NCI-H2196 (cell line): ENCODE measurements around the gene GNG14.
"Not testable (repeated sequence)": the region's sequence is repeated elsewhere in the genome, so short reads cannot be mapped to it uniquely, and the experiment has no call there.

Source experiments
- DNase-seq: peaks from one replicate; lab custom pipeline; 2025; ENCODE audit not compliant: unreplicated experiment; lab: John Stamatoyannopoulos, UW

GNG14 gene

GRCh38 chr19:12666265-12667048, 21.3 kb upstream of the GNG14 start, which contains the start of the genes MAN2B1 and WDR83:
Gene MAN2B1 (minus strand): TSS chr19:12666742. CDS start chr19:12666701, 41 bp downstream.
Gene WDR83 (plus strand): TSS chr19:12666807. CDS start chr19:12669791, 2,984 bp downstream.
- peak; percentile 82 for DNase-seq

- no peak for DNase-seq
These were observed 20.0 kb upstream of the GNG14 start for GRCh38 chr19:12667731-12668302.

- DNase-seq = no peak
These were observed 19.5 kb upstream of the GNG14 start for GRCh38 chr19:12668346-12668745.

- no peak for DNase-seq
These were observed 18.9 kb upstream of the GNG14 start for GRCh38 chr19:12668932-12669269.

- peak; percentile 75 for DNase-seq
These were observed 18.3 kb upstream of the GNG14 start for GRCh38 chr19:12669270-12670158.

- no peak for DNase-seq
These were observed 17.5 kb upstream of the GNG14 start for GRCh38 chr19:12670159-12670928.

- no peak for DNase-seq
These were observed 15.1 kb upstream of the GNG14 start for GRCh38 chr19:12672744-12673143.

GRCh38 chr19:12675399-12675798, 12.4 kb upstream of the GNG14 start:
- DNase-seq = no peak

GRCh38 chr19:12675940-12676339, 11.9 kb upstream of the GNG14 start:
- DNase-seq = no peak

- DNase-seq = peak; percentile 88
These were observed 11.4 kb upstream of the GNG14 start for GRCh38 chr19:12676384-12676792.

GRCh38 chr19:12676928-12677327, 10.9 kb upstream of the GNG14 start:
- DNase-seq = no peak

- not testable (repeated sequence) for DNase-seq
These were observed 9.8 kb upstream of the GNG14 start for GRCh38 chr19:12678039-12678438.

- no peak for DNase-seq
These were observed 7.8 kb upstream of the GNG14 start for GRCh38 chr19:12680034-12680433.

GRCh38 chr19:12681074-12681987, 6.5 kb upstream of the GNG14 start, which contains the start of gene DHPS:
Gene DHPS (minus strand): TSS chr19:12681880. CDS start chr19:12681766, 114 bp downstream.
- DNase-seq = peak; percentile 97

GRCh38 chr19:12685831-12686230, 2.0 kb upstream of the GNG14 start:
- no peak for DNase-seq

- DNase-seq = no peak
These were observed 1.2 kb downstream of the GNG14 start for GRCh38 chr19:12689012-12689411.

- no peak for DNase-seq
These were observed 1.9 kb downstream of the GNG14 start for GRCh38 chr19:12689581-12690216.

GRCh38 chr19:12692960-12693359, 5.2 kb downstream of the GNG14 start:
- DNase-seq = no peak

GRCh38 chr19:12694641-12695040, 6.8 kb downstream of the GNG14 start:
- no peak for DNase-seq
